Mucosa of rectum (tissue), 2 donors: ENCODE data around the gene ENOX2.
"Not testable (repeated sequence)": the region's sequence is repeated elsewhere in the genome, so short reads cannot be mapped to it uniquely, and the experiment has no call there.

ENCODE experiments used
- H3K27ac ChIP-seq, 2 donors: one replicate each; pipeline ENCODE4 v1.7.0; 2013; ENCODE audit warnings: inconsistent platforms in 2 of 2, low read depth in 2 of 2, low read length in 2 of 2
- H3K27me3 ChIP-seq, 2 donors: one replicate each; pipeline ENCODE4 v1.7.0; 2013; ENCODE audit warnings: low read length in 2 of 2; ENCODE audit not compliant: control insufficient read depth in 2 of 2, insufficient read depth in 2 of 2
- H3K36me3 ChIP-seq, 2 donors: one replicate each; pipeline ENCODE4 v1.7.0; 2013; ENCODE audit warnings: low read length in 2 of 2; ENCODE audit not compliant: control insufficient read depth in 2 of 2, insufficient read depth in 2 of 2
- H3K4me1 ChIP-seq, 2 donors: one replicate each; pipeline ENCODE4 v1.7.0; 2013; ENCODE audit warnings: low read length in 2 of 2, mild to moderate bottlenecking in 1 of 2; ENCODE audit not compliant: control insufficient read depth in 2 of 2, insufficient read depth in 2 of 2
- H3K4me3 ChIP-seq, 2 donors: one replicate each; pipeline ENCODE4 v1.7.0; 2013; ENCODE audit warnings: low read length in 2 of 2
- H3K9ac ChIP-seq, 2 donors: one replicate each; pipeline ENCODE4 v1.7.0; 2013; ENCODE audit warnings: low read length in 2 of 2, low read depth in 1 of 2, mild to moderate bottlenecking in 1 of 2
- H3K9me3 ChIP-seq, 2 donors: one replicate each; pipeline ENCODE4 v1.7.0; 2013; ENCODE audit warnings: low read length in 2 of 2; ENCODE audit not compliant: control insufficient read depth in 2 of 2
- donor health status: healthy.
- donor health status: Normal muscosa, but diverticular disease.

The ENOX2 gene

GRCh38 chrX:130829526-130830515 is 73.2 kb downstream of the ENOX2 start:
- Histone ChIP-seq H3K9ac (no peak overlapping the region), H3K4me3 (no peak overlapping the region), H3K4me1 (no peaks in the 10 kb centered on the region), H3K27me3 (no peaks in the 10 kb centered on the region), H3K27ac (no peak overlapping the region), H3K36me3 (no peaks in the 10 kb centered on the region), H3K9me3 (no peaks in the 10 kb centered on the region)

GRCh38 chrX:130828641-130829040 is 74.4 kb downstream of the ENOX2 start:
- Histone ChIP-seq H3K9me3 (no peaks in the 10 kb centered on the region), H3K27me3 (no peaks in the 10 kb centered on the region), H3K4me1 (no peaks in the 10 kb centered on the region), H3K4me3 (no peak overlapping the region), H3K36me3 (no peaks in the 10 kb centered on the region), H3K27ac (no peak overlapping the region), H3K9ac (no peak overlapping the region)

- no peak overlapping the region for H3K27ac ChIP-seq
These were observed 75.4 kb downstream of the ENOX2 start for GRCh38 chrX:130827648-130828047.

GRCh38 chrX:130826249-130826648 is 76.8 kb downstream of the ENOX2 start:
- Histone ChIP-seq H3K27me3 (no peaks in the 10 kb centered on the region), H3K4me1 (no peaks in the 10 kb centered on the region), H3K36me3 (no peaks in the 10 kb centered on the region), H3K4me3 (no peak overlapping the region), H3K27ac (no peak overlapping the region), H3K9ac (no peak overlapping the region), H3K9me3 (no peaks in the 10 kb centered on the region)

More at GRCh38 chrX:130827648-130828047, 75.4 kb downstream of the ENOX2 start:
- no peaks in the 10 kb centered on the region for H3K36me3 ChIP-seq
- no peaks in the 10 kb centered on the region for H3K9me3 ChIP-seq
- H3K9ac ChIP-seq, result no peak overlapping the region
- no peaks in the 10 kb centered on the region for H3K27me3 ChIP-seq
- no peak overlapping the region for H3K4me3 ChIP-seq
- H3K4me1 ChIP-seq, result no peaks in the 10 kb centered on the region

GRCh38 chrX:130825525-130825924 is 77.5 kb downstream of the ENOX2 start:
- H3K4me3 ChIP-seq, result no peak overlapping the region
- no peak overlapping the region for H3K9ac ChIP-seq
- no peaks in the 10 kb centered on the region for H3K27me3 ChIP-seq
- no peaks in the 10 kb centered on the region for H3K4me1 ChIP-seq
- H3K36me3 ChIP-seq, result no peaks in the 10 kb centered on the region
- no peaks in the 10 kb centered on the region for H3K9me3 ChIP-seq
- no peak overlapping the region for H3K27ac ChIP-seq

- not testable (repeated sequence) for H3K9me3 ChIP-seq, H3K4me1 ChIP-seq, H3K9ac ChIP-seq, H3K4me3 ChIP-seq, H3K36me3 ChIP-seq, H3K27me3 ChIP-seq, H3K27ac ChIP-seq
These were observed 83.6 kb downstream of the ENOX2 start for GRCh38 chrX:130819367-130819766.

GRCh38 chrX:130813932-130814331 is 89.1 kb downstream of the ENOX2 start:
- not testable (repeated sequence) for H3K27me3 ChIP-seq, H3K27ac ChIP-seq, H3K36me3 ChIP-seq, H3K9me3 ChIP-seq, H3K4me3 ChIP-seq, H3K4me1 ChIP-seq, H3K9ac ChIP-seq

GRCh38 chrX:130810561-130810960 is 92.4 kb downstream of the ENOX2 start:
- Histone ChIP-seq H3K36me3 (no peaks in the 10 kb centered on the region), H3K4me3 (no peak overlapping the region), H3K27me3 (peaks cover 0 to 3% of the 10 kb centered on the region in 2 donors), H3K4me1 (no peaks in the 10 kb centered on the region), H3K9ac (no peak overlapping the region), H3K27ac (no peak overlapping the region), H3K9me3 (no peaks in the 10 kb centered on the region)

GRCh38 chrX:130805903-130806302 is 97.1 kb downstream of the ENOX2 start:
- Histone ChIP-seq H3K9ac (no peak overlapping the region), H3K9me3 (no peaks in the 10 kb centered on the region), H3K4me1 (no peaks in the 10 kb centered on the region), H3K4me3 (no peak overlapping the region), H3K27ac (no peak overlapping the region), H3K36me3 (no peaks in the 10 kb centered on the region), H3K27me3 (peaks cover 0 to 3% of the 10 kb centered on the region in 2 donors)

GRCh38 chrX:130803537-130803936 is 99.5 kb downstream of the ENOX2 start:
- H3K9ac ChIP-seq, result no peak overlapping the region
- H3K4me1 ChIP-seq, result no peaks in the 10 kb centered on the region
- H3K9me3 ChIP-seq, result no peaks in the 10 kb centered on the region
- no peaks in the 10 kb centered on the region for H3K36me3 ChIP-seq
- no peaks in the 10 kb centered on the region for H3K27me3 ChIP-seq
- H3K4me3 ChIP-seq, result no peak overlapping the region
- no peak overlapping the region for H3K27ac ChIP-seq
